ENCODE results near the gene CCR1.

Gene CCR1

DNA sequence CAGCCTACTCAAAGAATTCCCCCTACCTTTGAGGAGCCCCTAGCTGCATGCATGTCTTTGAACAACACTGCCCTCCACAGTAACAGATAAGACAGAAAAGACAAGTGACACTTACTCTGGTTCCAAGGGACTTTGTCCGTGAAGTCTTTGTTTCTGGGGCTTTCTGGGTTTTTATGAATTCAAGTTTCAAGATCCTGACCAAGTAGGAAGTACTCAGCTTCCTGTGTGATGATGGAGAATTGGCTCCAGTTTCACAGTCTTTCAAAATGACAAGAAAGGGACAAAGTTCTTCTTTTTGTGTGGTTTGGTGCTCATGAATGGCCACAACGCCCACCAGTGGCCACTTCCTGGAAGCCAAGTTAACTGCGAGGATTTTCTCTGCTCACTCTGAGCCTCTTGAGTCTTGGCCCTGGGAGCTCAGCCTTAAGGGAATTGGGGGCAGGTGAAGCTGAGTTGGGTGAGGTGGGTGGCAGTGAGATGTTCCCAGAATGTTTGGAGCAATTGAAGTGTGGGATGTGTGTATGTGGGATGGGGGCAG, at the start of gene CCR1:
TSS of gene CCR1 (minus strand) at position 147 of the 538 bp plus-strand sequence. CDS start 4,000 bp downstream, outside the sequence.
- peak; percentile 12 for DNase-seq (ENCODE audit: low read depth)
- no peak within 1 kb of the TSS for H3K4me3 ChIP-seq (replicated peaks; ENCODE audit: low read depth, low read length)
- TF ChIP-seq, protein P1, sequence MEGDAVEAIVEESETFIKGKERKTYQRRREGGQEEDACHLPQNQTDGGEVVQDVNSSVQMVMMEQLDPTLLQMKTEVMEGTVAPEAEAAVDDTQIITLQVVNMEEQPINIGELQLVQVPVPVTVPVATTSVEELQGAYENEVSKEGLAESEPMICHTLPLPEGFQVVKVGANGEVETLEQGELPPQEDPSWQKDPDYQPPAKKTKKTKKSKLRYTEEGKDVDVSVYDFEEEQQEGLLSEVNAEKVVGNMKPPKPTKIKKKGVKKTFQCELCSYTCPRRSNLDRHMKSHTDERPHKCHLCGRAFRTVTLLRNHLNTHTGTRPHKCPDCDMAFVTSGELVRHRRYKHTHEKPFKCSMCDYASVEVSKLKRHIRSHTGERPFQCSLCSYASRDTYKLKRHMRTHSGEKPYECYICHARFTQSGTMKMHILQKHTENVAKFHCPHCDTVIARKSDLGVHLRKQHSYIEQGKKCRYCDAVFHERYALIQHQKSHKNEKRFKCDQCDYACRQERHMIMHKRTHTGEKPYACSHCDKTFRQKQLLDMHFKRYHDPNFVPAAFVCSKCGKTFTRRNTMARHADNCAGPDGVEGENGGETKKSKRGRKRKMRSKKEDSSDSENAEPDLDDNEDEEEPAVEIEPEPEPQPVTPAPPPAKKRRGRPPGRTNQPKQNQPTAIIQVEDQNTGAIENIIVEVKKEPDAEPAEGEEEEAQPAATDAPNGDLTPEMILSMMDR (IDR thresholded peaks at IDR 0.05; ENCODE audit: low read length, missing control alignments) = peak; percentile 47

DNA sequence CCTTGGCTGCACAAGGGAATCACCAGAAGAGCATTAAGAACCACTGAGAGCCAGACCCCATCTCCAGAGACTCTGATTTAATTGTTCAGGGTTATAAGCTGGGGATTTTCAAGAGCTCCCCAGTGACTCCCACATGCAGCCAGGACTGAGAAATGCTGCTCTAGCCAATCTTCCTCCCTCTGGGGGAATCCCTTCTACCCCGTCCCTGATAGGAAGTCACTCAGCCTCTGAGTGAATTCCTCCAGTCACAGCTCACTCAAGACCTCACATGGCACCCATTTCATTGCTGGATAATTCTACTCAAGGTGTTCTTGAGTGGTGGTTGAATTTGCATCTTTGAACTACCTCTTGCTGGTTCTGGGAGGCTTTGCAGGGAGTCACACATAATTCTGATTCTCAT, 44.9 kb upstream of the CCR1 start:
- H3K4me3 ChIP-seq (replicated peaks; ENCODE audit: low read depth, low read length) = no peak overlapping the region
- TF ChIP-seq, protein P1 (IDR thresholded peaks at IDR 0.05; ENCODE audit: low read length, missing control alignments) = no peak
- no peak for DNase-seq (ENCODE audit: low read depth)

DNA sequence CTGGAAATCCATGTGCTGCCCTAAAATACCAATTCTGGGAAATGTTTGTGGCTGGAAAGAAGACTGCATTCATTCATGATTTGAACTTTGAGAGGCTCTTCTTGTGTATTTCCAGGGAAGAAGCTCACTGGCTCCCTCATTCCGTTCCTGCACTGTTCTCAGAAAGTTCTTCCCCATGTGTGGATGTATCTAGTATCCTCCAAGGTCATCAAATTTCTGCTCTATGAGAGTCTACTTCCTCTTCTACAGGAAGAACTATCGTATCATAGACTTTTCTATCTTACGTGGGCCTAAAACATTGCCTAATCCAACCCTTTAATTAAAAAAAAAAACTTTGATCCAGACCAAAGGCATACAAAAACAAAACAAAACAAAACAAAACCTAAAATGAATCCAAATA, 37.0 kb upstream of the CCR1 start:
- DNase-seq (ENCODE audit: low read depth) = no peak
- TF ChIP-seq, protein P1 (IDR thresholded peaks at IDR 0.05; ENCODE audit: low read length, missing control alignments) = no peak
- H3K4me3 ChIP-seq (replicated peaks; ENCODE audit: low read depth, low read length) = no peak overlapping the region

DNA sequence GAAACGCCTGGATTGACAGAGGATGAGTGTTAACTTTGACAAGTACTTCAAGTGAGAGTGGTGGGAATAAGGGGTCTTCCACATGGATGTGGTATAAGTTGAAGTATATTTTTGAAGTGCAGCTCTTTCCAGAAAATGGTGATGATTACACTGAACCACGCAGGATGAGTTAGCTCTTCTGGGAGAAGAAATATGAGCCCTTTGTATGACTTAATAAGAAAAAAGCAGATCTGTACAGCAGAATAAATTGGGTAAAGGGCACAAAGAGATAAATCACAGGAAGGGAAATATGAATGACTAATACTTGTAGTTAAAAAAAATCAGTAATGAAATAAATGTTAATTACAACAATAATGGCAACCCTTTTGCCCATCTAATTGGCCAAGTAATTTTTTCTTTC, 35.4 kb upstream of the CCR1 start:
- no peak overlapping the region for H3K4me3 ChIP-seq (replicated peaks; ENCODE audit: low read depth, low read length)

DNA sequence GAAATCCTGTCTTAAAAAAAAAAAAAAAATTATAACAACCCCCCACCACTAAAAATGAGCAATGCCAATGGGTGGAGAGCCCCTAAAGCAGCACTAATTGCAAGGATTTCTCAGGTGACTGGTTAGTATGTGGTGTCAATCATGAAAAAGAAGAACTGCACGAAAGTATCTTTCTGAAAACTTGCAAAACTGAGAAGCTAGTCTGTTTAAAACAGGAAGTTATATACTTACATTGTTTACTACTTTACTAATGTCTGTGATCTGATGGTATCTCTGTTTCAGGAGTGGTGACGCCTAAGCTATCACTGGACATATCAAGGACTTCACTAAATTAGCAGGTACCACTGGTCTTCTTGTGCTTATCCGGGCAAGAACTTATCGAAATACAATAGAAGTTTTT, 34.0 kb upstream of the CCR1 start, which contains the start of gene CCR3:
TSS of gene CCR3 (plus strand) at position 341 of the 400 bp plus-strand sequence. CDS start 22,699 bp downstream, outside the sequence.
- TF ChIP-seq, protein P1 (IDR thresholded peaks at IDR 0.05; ENCODE audit: low read length, missing control alignments) = no peak
- DNase-seq (ENCODE audit: low read depth) = no peak
- no peak within 1 kb of the TSS for H3K4me3 ChIP-seq (replicated peaks; ENCODE audit: low read depth, low read length)

More for the DNA sequence above, 35.4 kb upstream of the CCR1 start:
- no peak for DNase-seq (ENCODE audit: low read depth)
- TF ChIP-seq, protein P1 (IDR thresholded peaks at IDR 0.05; ENCODE audit: low read length, missing control alignments) = no peak

DNA sequence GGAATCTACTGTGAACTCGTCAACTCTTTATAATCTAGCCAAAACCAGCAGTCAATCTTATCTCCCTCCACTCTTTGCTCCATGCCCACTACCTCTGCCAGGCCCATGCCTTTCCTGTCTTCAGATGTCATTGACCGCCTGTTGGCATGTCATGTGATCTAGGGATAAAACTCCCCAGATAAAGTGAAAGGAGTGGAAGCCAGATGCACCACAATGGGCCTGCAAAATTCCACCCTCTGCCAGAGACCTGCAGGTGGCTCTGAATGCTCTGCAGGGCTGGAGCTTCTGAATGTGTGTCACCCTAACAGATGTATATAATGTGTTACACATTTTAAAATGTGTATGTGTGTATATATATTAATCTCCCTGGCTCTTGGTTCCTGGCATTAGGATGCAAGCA, 31.8 kb upstream of the CCR1 start:
- no peak for DNase-seq (ENCODE audit: low read depth)
- TF ChIP-seq, protein P1 (IDR thresholded peaks at IDR 0.05; ENCODE audit: low read length, missing control alignments) = no peak
- H3K4me3 ChIP-seq (replicated peaks; ENCODE audit: low read depth, low read length) = no peak overlapping the region

DNA sequence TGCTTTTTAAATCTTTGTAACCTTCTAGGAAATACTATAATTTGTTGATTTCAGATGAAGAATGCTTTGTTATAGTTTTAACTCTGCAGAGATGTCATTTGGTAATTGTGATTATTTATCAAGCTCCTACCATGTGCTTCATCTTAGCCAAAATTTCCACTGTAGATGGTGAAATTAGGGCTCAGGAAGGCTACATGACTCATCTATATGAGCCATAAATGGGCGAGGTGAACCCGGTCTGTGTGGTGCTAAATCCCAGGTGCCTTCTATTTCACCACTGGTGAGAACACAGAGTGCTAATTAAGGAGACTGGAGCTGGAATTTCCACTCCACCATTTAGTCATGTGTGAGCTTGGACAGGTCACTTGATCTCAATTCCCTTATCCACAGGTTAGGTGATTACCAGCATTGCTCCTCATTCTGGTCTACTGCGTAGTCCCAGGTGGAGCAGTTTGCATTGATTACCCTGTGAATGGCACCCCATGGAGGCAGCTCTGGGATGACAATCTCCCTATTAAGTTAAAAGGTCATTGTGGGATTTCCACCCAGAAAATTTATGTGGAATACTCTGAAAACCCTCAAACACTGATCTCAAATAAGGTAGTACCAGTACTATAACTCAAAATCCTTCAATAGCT, 31.3 kb upstream of the CCR1 start:
- DNase-seq (ENCODE audit: low read depth) = no peak

More for the DNA sequence above, 31.3 kb upstream of the CCR1 start:
- TF ChIP-seq, protein P1 (IDR thresholded peaks at IDR 0.05; ENCODE audit: low read length, missing control alignments) = no peak
- no peak overlapping the region for H3K4me3 ChIP-seq (replicated peaks; ENCODE audit: low read depth, low read length)

All from fibroblast of pulmonary artery (primary cell).